HG03066 (cell line): ENCODE results near the gene YIPF2.
A peak's percentile ranks its signal among the peaks of the same experiment; 100 is the strongest.
"Not testable (repeated sequence)": the region's sequence is repeated elsewhere in the genome, so short reads cannot be mapped to it uniquely, and the experiment has no call there.

Experiments
- ATAC-seq: cut with Tn5 transposase; IDR thresholded peaks from one replicate; pipeline ENCODE4 v1.9.1; 2021; ENCODE audit warnings: low read depth; ENCODE audit not compliant: unreplicated experiment

Gene YIPF2

DNA sequence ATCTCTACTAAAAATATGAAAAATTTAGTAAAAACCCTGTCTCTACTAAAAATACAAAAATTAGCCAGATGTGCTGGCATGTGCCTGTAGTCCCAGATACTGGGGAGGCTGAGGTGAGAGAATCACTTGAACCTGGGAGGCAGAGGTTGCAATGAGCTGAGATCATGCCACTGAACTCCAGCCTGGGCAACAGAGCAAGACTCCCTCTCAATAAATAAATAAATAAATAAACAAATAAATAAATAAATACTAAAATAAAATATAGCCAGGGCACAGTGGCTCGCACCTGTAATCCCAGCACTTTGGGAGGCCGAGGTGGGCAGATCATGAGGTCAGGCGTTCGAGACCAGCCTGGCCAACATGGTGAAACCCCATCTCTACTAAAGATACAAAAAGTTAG is 15.0 kb upstream of the YIPF2 start:
- not testable (repeated sequence) for ATAC-seq

- not testable (repeated sequence) for ATAC-seq
Measured at GRCh38 chr19:10941649-10942048, 13.2 kb upstream of the YIPF2 start.

GRCh38 chr19:10936661-10937084 is 8.2 kb upstream of the YIPF2 start:
- no peak for ATAC-seq

DNA sequence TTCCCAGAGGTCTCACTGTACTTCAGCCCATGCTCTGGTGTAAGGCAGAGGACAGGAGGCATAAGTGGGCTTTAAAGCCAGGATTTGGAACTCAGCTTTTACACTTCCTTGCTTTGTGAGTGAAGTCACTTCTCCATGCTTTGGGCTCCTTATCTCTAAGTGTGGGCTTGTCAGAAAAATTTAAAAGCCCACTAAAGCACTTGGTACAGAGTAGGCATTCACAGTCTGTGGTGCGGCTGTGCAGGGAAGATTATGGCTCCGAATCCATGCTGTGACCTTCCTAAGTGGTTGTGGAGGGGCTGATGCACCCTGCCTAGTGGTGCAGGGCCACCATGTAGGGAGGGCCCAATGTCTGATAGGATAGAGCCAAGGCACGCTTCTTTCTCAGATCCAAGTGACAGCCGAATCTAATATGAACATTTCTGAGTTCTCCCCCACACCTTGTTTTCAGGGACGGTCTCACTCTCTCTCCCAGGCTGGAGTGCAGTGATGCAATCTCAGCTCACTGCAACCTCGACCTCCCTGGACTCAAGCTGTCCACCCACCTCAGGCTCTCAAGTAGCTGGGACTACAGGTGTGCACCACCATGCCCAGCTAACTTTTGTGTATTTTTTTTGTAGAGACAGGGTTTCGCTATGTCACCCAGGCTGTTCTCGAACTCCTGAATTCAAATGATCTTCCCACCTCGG is 7.1 kb upstream of the YIPF2 start:
- no peak for ATAC-seq

DNA sequence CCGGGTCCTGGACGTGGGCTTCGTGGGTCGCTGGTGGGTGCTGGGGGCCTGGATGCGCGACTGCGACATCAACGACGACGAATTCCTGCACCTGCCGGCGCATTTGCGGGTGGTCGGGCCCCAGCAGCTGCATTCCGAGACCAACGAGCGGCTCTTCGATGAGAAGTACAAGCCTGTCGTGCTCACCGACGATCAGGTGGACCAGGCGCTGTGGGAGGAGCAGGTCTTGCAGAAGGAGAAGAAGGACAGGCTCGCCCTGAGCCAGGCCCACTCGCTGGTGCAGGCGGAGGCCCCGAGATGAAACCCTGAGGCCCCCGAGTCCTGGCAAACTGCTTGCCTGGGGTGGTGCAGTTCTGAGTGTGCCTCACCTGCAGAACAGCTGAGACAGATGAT is 959 bp upstream of the YIPF2 start:
- ATAC-seq = no peak

- peak; percentile 17 for ATAC-seq
Measured at GRCh38 chr19:10927730-10928562, 493 bp downstream of the YIPF2 start.

GRCh38 chr19:10924597-10924996 is 3.8 kb downstream of the YIPF2 start:
- no peak for ATAC-seq

- no peak for ATAC-seq
Measured at GRCh38 chr19:10923260-10924112, 5.0 kb downstream of the YIPF2 start.

DNA sequence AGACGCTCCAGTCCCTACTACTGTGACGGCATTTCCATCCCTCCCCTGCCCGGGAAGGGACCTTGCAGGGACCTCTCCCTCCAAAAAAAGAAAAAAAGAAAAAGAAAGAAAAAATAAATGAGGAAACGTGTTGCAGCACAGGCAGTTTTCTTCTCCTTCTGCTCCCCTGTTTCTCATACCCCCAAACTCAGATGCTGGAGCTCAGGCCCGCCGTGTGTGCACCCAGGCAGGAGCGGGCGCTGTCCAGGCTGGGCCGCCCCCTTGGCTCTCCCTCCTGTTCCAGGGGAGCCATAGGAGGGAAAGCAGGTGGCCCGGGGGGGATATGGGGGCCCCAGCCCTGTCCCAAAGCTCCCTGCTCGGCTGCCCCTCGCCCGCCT is 5.8 kb downstream of the YIPF2 start:
- no peak for ATAC-seq

GRCh38 chr19:10921910-10922637 is 6.4 kb downstream of the YIPF2 start:
- ATAC-seq = no peak

- no peak for ATAC-seq
Measured at GRCh38 chr19:10921199-10921909, 7.1 kb downstream of the YIPF2 start.

- ATAC-seq = no peak
Measured at GRCh38 chr19:10920781-10921180, 7.7 kb downstream of the YIPF2 start.

DNA sequence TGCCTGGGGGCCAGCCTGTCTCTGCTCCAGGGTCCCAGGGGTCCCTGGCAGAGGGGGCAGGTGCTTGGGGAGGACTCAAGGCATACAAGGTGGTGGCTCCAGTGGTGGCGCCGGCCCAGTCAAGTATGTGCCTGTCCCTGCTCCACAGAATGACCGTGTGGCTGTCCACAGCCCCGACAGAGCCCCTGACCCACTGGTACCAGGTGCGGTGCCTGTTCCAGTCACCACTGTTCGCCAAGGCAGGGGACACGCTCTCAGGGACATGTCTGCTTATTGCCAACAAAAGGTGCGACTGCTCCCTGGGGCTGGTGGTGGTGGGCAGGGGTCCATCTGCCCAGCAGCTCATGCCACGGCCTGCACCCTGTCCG is 8.2 kb downstream of the YIPF2 start:
- ATAC-seq = no peak

DNA sequence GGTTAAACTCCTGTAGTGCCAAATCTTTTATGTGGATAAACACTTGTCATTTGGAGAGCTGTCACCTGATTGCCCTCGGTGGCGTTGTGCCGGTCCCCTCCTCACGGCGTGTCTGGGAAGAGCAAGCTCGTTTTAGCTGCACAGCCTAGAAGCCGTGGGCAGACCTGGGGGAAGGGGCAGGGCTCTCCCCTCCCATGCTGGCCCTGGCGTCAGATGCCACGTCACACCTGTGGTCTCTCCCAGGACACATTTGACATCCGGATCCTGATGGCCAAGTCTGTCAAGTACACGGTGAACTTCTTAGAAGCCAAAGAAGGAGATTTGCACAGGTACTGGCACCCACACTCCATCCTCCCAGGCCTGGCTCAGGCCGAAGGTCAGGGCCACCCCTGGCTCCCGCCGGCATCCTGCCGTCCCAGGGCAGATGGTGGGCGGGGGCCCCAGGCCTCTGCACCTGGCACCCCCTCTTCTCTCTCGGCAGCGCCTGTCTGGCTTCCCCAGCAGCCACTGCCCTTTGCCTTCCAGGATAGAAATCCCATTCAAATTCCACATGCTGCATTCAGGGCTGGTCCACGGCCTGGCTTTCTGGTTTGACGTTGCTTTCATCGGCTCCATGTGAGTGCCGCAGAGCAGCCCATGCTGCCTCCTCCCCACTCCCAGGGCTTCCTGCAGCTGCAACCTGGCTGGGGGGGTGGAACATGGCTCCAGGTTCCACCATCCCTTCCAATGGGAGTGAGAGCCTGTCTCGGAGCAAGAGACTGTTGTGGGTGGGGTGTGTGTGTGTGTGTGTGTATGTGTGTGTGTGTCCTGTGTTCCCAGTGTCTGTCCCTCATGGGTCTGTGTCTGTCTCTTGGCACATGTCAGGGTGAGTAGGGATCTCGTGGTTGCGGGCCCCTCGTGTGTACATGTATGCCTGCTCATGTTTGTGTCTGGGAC is 8.8 kb downstream of the YIPF2 start:
- ATAC-seq = no peak

DNA sequence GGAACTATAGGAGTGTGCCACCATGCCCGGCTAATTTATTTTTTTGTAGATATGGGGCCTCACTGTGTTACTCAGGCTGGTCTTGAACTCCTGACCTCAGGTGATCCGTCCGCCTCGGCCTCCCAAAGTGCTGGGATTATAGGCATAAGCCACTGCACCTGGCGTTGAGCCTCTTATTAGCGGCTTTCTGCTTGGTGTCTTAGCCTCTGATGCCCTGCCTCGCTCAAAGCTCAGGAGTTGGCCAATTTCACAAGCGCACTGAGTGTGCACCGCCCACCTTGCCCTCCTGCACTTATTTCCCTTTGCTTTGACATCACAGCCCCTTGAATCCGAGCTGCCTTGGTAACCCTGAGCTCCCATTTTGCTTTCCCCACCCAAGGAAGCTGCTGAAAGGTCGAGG is 10.1 kb downstream of the YIPF2 start:
- ATAC-seq = no peak

DNA sequence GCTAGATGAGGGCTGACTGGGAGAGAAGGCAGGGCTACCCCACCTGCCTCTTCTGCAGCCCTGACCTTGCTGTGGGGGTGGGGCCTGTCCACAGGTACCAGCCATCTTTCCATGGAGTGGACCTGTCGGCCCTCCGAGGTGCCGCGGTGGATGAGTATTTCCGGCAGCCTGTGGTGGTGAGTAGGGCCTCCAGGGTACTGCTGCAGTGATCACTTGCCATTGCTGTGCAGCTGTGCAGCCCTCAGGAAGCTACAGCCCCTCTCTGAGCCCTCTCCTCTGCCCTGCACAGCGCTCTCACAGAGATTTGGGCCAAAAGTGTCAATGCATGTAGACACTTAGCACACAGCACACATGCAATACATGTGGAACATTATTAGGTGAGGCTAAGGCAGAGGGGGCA is 11.8 kb downstream of the YIPF2 start:
- ATAC-seq = no peak

- ATAC-seq = no peak
Measured at GRCh38 chr19:10915130-10916091, 13.0 kb downstream of the YIPF2 start.
